Ishikawa (cell line): ENCODE measurements around the gene LATS1.

Experiments
- CEBPB ChIP-seq: IDR thresholded peaks from 2 replicates; pipeline ENCODE4 v1.6.1; 2012
- CREB1 ChIP-seq: IDR thresholded peaks from 2 replicates; pipeline ENCODE4 v1.6.1; 2012; ENCODE audit warnings: low read depth
- EP300 ChIP-seq: IDR thresholded peaks from 2 replicates; pipeline ENCODE4 v1.6.1; 2012; ENCODE audit warnings: borderline replicate concordance
- FOXM1 ChIP-seq: IDR thresholded peaks from 2 replicates; pipeline ENCODE4 v1.6.1; 2012; ENCODE audit warnings: low read depth, borderline replicate concordance
- MAX ChIP-seq: IDR thresholded peaks from 2 replicates; pipeline ENCODE4 v1.6.1; 2012
- REST ChIP-seq: IDR thresholded peaks from 2 replicates; pipeline ENCODE4 v1.6.1; 2012; ENCODE audit warnings: low read depth, mild to moderate bottlenecking
- TAF1 ChIP-seq: IDR thresholded peaks from 2 replicates; pipeline ENCODE4 v1.6.1; 2012; ENCODE audit warnings: low read depth, mild to moderate bottlenecking
- TCF12 ChIP-seq: IDR thresholded peaks from 2 replicates; pipeline ENCODE4 v1.6.1; 2012; ENCODE audit warnings: low read depth
- YY1 ChIP-seq: IDR thresholded peaks from 2 replicates; pipeline ENCODE4 v1.6.1; 2012; ENCODE audit warnings: low read depth
- ZBTB7A ChIP-seq: IDR thresholded peaks from 2 replicates; pipeline ENCODE4 v1.6.1; 2012; ENCODE audit warnings: low read depth

- TF ChIP-seq CREB1 (no peak), ZBTB7A (no peak), FOXM1 (no peak), TAF1 (no peak), YY1 (no peak), EP300 (no peak), CEBPB (no peak), REST (no peak), TCF12 (no peak), MAX (no peak)
Measured at GRCh38 chr6:149723771-149724417, 6.0 kb upstream of the LATS1 start.
